Left lobe of liver (tissue), 2 donors: ENCODE results near the gene HMHB1. TPM values are rescaled to one million over a fixed set of nuclear protein-coding genes. Genes with fewer than 3 reads are reported as not detected.
A peak's percentile ranks its signal among the peaks of the same experiment; 100 is the strongest.
"Not testable (repeated sequence)": the region's sequence is repeated elsewhere in the genome, so short reads cannot be mapped to it uniquely, and the experiment has no call there.

Source experiments
- ATAC-seq: fragments of 200-7000 bp; cut with Tn5 transposase; one replicate; pipeline ENCODE4 v1.9.1; 2020; ENCODE audit warnings: mild to moderate bottlenecking, moderate library complexity
- DNase-seq: peaks from one replicate; pipeline ENCODE4 v3.0.0-alpha.2; 2020; ENCODE audit warnings: low spot score
- total RNA-seq: library from RNA; stranded (reverse); gene quantifications from one replicate; pipeline ENCODE4 v1.2.1, GENCODE V29; 2021
- donor health status: DM: no; HTN: no; CAD: no; lungs with moderate emphysema.
- donor health status: DM: no; HTN: yes; CAD: no.

Gene HMHB1
- total RNA-seq, 1 donor from 2014 or later: not detected

DNA sequence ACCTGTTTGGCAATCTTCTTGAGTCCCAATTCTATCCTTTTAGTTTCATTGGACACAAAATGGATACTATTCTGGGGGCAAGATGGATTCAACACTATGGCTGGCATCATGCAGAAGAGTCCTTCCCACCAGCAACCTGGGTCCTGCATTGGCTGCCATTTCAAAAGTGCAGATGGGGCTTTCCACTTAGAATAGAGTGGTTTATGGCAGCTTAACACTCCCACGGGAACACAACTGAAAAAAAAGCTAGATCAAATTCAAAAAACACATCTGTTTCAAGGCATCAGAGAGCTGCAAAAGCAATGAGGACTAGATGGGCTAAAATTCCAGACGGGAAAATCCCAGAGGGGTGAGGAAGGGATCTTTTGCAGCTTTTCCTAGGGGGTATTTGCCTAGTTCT lies 11.2 kb upstream of the HMHB1 start:
- no peak for ATAC-seq
- DNase-seq: no peak

- DNase-seq: no peak
- no peak for ATAC-seq
These were observed 10.6 kb upstream of the HMHB1 start for GRCh38 chr5:143801252-143801939.

GRCh38 chr5:143805861-143806260 lies 6.1 kb upstream of the HMHB1 start:
- ATAC-seq (no peak), DNase-seq (no peak)

DNA sequence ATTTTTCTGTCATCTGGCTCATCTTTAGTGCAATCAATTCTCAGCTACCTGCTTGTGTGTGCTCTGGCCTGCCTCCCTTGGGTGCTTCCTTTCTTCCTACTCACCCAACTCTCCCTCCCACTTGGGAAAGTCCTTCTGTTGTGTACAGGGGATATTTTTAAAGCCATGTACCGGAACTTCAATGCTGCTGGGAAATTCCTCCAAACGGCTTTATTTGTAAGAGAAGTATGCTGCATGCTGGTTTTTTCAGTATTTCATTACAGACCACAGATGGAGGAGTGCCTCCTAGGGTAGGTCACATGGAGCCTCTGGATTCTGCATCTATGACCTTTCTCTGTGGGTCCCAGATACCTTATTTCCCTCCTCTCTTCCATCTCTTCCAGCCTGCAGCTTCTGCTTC lies 5.4 kb upstream of the HMHB1 start:
- DNase-seq: no peak
- ATAC-seq: no peak

DNA sequence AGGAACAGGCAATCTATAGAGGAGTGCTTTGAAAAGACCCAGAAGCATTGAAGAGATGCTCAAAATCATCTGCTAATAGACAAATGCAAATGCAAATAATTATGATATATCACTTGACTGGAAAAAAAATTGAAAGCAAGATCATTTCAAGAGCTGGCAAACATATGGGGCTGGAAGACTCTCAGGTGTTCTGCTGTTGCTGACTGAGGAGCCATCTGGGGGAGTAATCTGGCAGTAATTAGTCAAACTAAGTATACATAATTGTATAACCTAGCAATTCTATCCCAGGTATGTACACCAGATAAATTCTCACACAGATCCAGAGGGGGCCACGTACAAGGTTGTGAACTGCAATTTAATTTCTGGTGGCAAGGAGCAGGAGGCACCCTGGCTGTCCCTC lies 4.6 kb upstream of the HMHB1 start:
- DNase-seq (no peak), ATAC-seq (no peak)

DNA sequence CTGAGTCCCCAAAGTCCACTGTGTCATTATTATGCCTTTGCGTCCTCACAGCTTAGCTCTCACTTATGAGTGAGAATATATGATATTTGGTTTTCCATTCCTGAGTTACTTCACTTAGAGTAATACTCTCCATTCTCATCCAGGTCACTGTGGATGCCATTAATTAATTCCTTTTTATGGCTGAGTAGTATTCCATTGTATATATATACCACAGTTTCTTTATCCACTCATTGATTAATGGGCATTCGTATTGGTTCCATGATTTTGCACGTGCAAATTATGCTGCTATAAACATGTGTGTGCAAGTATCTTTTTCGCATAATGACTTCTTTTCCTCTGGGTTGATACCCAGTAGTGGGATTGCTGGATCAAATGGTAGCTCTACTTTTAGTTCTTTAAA lies 4.4 kb downstream of the HMHB1 start:
- DNase-seq, ATAC-seq: not testable (repeated sequence)

- no peak for ATAC-seq
- DNase-seq: no peak
These were observed 7.8 kb downstream of the HMHB1 start for GRCh38 chr5:143819716-143820115.

- ATAC-seq (peak; percentile 87), DNase-seq (no peak)
These were observed 8.5 kb downstream of the HMHB1 start for GRCh38 chr5:143820451-143820850.

DNA sequence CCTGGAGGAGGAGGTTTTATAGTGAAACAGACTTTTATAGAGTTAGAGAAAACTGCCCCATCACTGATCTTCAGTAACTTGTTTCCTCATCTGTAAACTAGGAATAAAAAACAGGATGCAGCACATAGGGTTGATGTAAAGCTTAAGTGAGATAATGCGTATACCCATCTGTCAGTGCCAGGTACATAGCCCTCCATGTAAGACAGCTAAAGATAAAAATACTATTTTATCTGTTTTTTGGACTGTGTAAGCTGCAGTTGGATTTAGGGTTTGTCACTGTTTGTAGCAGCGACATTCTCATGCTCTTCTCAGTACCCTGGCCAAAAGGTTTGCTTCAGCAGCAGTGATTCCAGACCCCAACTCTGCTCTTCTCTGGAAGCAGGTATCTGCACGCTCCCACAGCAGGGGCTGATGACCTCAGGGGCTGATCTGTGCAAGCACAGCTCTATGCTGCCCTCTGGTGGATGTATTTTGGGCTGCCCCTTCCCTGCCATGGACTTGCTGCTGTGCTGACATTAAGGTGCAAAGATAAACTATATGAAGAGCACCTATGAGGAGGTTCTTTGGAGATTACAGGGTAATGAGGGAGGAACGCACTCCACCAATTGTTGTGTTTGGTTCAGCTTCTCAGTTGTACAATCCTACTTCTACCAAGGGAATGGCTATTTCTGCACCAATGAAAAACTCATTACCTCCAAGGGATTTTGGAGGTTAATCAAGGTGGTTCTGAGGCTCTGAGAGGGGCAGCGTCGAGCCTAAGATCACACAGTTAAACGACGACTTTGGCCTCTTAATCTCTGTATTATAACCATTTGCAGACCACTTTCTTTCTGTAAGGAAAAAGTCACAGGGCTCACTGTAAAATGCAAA lies 13.1 kb downstream of the HMHB1 start:
- peak; percentile 81 for DNase-seq
- peak; percentile 96 for ATAC-seq

DNA sequence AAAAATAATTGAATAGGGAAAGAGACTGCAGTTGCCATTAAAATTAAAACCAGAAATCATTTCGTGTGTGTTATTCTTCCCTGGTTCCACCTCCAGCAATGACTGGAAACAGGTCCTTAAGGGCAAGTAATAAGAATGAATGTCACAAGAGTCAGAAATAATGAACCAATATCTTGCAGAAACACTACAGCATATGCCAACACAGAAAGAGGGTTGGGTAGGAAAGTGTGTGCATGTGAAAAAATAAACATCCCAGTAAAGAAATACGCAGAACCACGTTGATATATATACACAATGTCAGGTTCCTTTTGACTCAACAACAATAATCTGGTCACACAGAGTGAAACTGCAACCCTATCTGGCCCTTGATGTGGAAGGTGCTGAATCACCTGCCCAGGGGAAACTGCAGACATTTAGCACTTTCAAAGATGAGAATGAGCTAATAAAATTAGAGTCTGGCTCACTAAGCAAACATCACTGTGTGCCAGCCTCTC lies 15.0 kb downstream of the HMHB1 start:
- DNase-seq: no peak
- ATAC-seq: no peak

GRCh38 chr5:143828710-143829109 lies 16.7 kb downstream of the HMHB1 start:
- DNase-seq (no peak), ATAC-seq (no peak)

DNA sequence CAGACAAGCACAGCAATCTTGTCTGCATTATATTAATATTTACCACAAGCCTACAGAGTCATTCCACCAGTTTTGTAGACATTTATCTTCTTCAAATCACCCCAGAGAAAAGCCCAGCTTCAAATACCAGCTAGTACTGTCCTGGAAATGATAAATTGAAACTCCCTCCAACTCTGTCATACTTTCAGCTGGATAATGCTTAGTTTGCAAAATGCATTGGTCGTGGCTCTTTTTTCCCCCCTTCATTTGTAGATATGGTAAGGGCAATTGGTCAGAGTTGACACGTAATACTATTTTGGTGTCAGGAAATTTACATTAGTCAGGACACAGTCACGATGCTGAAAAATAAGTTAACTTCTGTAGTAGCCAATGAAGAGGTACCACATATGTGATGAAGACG lies 21.2 kb downstream of the HMHB1 start:
- DNase-seq (no peak), ATAC-seq (no peak)

GRCh38 chr5:143835251-143835650 lies 23.3 kb downstream of the HMHB1 start:
- no peak for DNase-seq
- no peak for ATAC-seq

DNA sequence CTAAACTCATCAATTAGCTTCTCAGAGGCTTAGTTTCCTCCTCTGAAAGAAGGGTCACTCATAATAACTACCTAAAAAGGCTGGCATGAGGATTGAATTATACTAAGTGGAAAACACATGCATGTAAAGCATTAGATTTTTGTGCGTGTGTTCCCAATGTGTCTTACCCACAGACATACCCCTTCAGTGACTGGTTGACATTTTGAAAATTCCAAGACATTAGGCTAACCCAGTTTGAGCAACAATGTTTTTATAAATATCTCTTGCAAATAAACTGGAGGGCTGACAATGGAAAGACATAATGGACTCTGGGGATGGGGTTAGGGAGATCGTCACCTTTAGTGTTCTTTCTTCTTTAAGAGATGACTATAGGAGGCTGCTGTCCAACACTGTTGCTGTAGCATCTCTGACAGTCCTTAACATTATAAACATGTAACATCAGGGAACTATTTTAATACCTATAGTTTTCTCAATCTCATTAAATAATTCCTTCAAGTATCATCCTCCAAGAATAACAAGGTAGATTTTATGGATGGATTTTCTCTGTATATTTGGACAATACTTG lies 24.3 kb downstream of the HMHB1 start:
- DNase-seq: no peak

DNA sequence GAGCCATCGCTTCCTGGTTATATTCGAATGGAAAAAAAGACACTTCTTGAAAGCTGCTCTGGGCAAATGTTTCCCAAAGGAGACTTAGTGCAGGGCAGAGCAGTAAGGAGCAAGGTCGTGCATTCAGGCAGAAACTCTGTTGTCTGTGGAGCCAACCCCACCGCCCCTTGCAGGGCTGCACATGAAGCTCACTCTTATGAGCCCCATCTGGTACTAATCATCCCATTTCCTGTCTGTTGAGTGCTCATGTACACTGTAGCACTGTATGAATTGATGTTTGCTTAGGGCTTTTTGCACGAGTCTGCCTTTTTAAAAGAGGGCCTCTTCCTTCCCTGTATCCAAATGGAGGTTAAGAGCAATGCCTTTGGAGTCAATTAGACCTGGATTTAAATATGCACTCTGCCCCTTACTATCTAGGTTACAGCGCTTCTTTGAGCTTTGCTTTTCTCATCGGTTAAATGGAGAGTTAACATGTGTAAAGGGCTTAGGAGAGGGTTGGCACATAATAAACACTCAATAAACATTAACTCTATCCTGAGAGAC lies 25.4 kb downstream of the HMHB1 start:
- ATAC-seq (no peak), DNase-seq (no peak)

More for the DNA sequence above, 24.3 kb downstream of the HMHB1 start:
- no peak for ATAC-seq

- DNase-seq (no peak), ATAC-seq (no peak)
These were observed 29.5 kb downstream of the HMHB1 start for GRCh38 chr5:143841446-143841845.

DNA sequence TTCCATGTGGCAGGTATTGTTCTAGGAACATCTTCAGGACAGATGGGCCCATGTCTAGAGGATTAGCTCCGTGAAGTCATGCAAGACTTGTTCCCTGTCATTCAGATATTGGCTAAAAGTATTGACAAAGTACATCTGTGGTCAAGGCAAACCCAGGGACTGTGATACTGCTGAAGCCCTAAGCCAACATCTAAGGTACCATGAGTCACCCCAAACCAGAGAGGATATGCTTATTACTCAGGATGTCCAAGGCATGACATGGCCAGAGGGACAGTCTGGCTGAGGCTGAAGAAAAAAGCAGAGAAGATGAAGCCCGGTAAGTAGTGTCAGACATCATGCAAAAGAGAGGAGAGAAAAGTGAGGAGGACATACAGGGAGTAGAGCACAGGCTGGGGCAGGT lies 31.0 kb downstream of the HMHB1 start:
- no peak for ATAC-seq
- DNase-seq: no peak

GRCh38 chr5:143843461-143843860 lies 31.5 kb downstream of the HMHB1 start:
- no peak for ATAC-seq
- DNase-seq: no peak

GRCh38 chr5:143850050-143850683 lies 38.2 kb downstream of the HMHB1 start:
- DNase-seq: no peak
- no peak for ATAC-seq

DNA sequence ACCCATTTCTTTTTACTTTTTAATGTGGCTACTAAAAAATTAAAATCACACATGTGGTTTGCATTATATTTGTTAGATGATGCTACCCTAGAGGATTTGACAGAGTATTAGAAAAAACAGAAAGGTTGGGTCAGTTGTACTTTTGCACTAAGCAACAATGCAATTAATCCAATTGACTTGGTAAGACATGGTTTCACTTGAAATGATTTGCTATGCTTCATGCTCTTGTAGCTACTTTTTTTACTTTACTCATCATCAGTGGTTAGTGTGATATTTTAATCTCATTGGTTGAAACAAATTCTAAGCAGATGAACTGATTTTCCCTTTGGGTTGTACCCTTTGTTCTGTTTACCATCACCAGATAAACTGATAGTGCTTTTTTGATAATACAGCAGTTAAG lies 39.4 kb downstream of the HMHB1 start:
- ATAC-seq (no peak), DNase-seq (no peak)

GRCh38 chr5:143860211-143860610 lies 48.2 kb downstream of the HMHB1 start:
- ATAC-seq (peak; percentile 55), DNase-seq (no peak)
